HepG2 (cell line): ENCODE data around the gene SNX30. TPM values are rescaled to one million over a fixed set of nuclear protein-coding genes. Genes with fewer than 3 reads are reported as not detected.

Source experiments
- ATAC-seq: fragments of 200-7000 bp; cut with Tn5 transposase; 3 replicates; pipeline ENCODE4 v1.9.1; 2020; ENCODE audit warnings: mild to moderate bottlenecking, moderate library complexity
- BruUV-seq: library from RNA; stranded (reverse); fragments of 400-500 nt; replicated peaks from 2 replicates; lab custom pipeline; 2021; lab: Mats Ljungman, UMichigan
- CTCF ChIA-PET: fragments of 300-600 bp; formaldehyde crosslinking; extraction: SDS; loops from one replicate; lab custom pipeline; 2021; ENCODE audit warnings: low total read pairs, inconsistent platforms, low intra/inter-chr PET ratio; lab: Yijun Ruan, JAX
- POLR2A ChIA-PET: fragments of 350-600 bp; sonication (Branson Sonifier 250); formaldehyde crosslinking; loops from one replicate; lab custom pipeline; 2020; ENCODE audit warnings: antibody characterized with exemption, inconsistent platforms; lab: Yijun Ruan, JAX
- DNase-seq: peaks from one replicate; pipeline ENCODE4 v3.0.0-alpha.2; 2015; ENCODE audit warnings: low spot score
- FAIRE-seq: peaks from 3 replicates; lab custom pipeline; 2011; peaks lifted over from hg19 to GRCh38; lab: Jason Lieb, UNC
- H2AFZ ChIP-seq: one replicate; pipeline ENCODE4 v1.6.1; 2011; ENCODE audit warnings: low read length, inconsistent platforms
- H3K27ac ChIP-seq: fragments of 300-600 bp; 3 replicates; pipeline ENCODE4 v1.8.0; 2011; ENCODE audit warnings: mixed run types, mild to moderate bottlenecking, mixed read lengths, low read length, inconsistent platforms; ENCODE audit not compliant: insufficient read depth; ENCODE audit errors: extremely low read length
- H3K27me3 ChIP-seq, 2 experiments: fragments of 200-600 bp in 1 of 2; 2 replicates in 1 of 2; 3 replicates in 1 of 2; pipeline versions ENCODE4 v1.6.0 to v1.8.0; 2011; ENCODE audit warnings: low read length in 2 of 2, mild to moderate bottlenecking in 2 of 2, moderate library complexity in 2 of 2, inconsistent platforms in 1 of 2; ENCODE audit not compliant: insufficient read depth in 2 of 2, control insufficient read depth in 1 of 2
- H3K36me3 ChIP-seq, 2 experiments: fragments of 200-600 bp in 1 of 2; replicated peaks in 1 of 2; 2 replicates in 1 of 2; 3 replicates in 1 of 2; pipeline versions ENCODE4 v1.5.1 to v1.8.0; 2011; ENCODE audit warnings: low read length in 2 of 2, inconsistent platforms in 1 of 2; ENCODE audit not compliant: insufficient read depth in 2 of 2, control insufficient read depth in 1 of 2
- H3K4me1 ChIP-seq: 2 replicates; pipeline ENCODE4 v1.5.1; 2012; ENCODE audit warnings: low read length, inconsistent platforms; ENCODE audit not compliant: insufficient read depth
- H3K4me2 ChIP-seq: 2 replicates; pipeline ENCODE4 v1.6.0; 2011; ENCODE audit warnings: low read depth, low read length, inconsistent platforms
- H3K4me3 ChIP-seq, 3 experiments: fragments of 200-600 bp in 1 of 3; sonication (generic), shearing (Covaris generic) in 1 of 3; replicated peaks in 1 of 3; 2 replicates each; pipeline ENCODE4 v1.5.1; 2011 to 2016; ENCODE audit warnings: low read length in 3 of 3, inconsistent platforms in 2 of 3, low read depth in 2 of 3, mild to moderate bottlenecking in 2 of 3, control low read depth in 1 of 3, mixed read lengths in 1 of 3; ENCODE audit not compliant: insufficient read depth in 1 of 3
- H3K79me2 ChIP-seq: one replicate; pipeline ENCODE4 v1.6.1; 2011; ENCODE audit warnings: low read length, inconsistent platforms; ENCODE audit not compliant: insufficient read depth
- H3K9ac ChIP-seq: 2 replicates; pipeline ENCODE4 v1.6.0; 2011; ENCODE audit warnings: mild to moderate bottlenecking, low read depth, low read length, inconsistent platforms; ENCODE audit not compliant: insufficient read depth
- H3K9me3 ChIP-seq: 2 replicates; pipeline ENCODE4 v1.5.1; 2012; ENCODE audit warnings: mild to moderate bottlenecking, low read length
- H4K20me1 ChIP-seq: 2 replicates; pipeline ENCODE4 v1.6.0; 2011; ENCODE audit warnings: inconsistent platforms, mild to moderate bottlenecking, low read length, moderate library complexity; ENCODE audit not compliant: insufficient read depth
- BRD4 ChIP-seq: sonication (generic); formaldehyde crosslinking; IDR thresholded peaks from 2 replicates; pipeline ENCODE4 v1.4.0; 2020; ENCODE audit warnings: missing genetic modification reagents
- CBX5 ChIP-seq: sonication (generic); formaldehyde crosslinking; IDR thresholded peaks from 2 replicates; pipeline ENCODE4 v1.4.0; 2020; ENCODE audit warnings: missing genetic modification reagents, borderline replicate concordance
- GATA4 ChIP-seq: sonication (generic); IDR thresholded peaks from 2 replicates; pipeline ENCODE4 v1.6.1; 2016; ENCODE audit warnings: antibody characterized with exemption, low read depth, borderline replicate concordance
- HHEX ChIP-seq: IDR thresholded peaks from 2 replicates; pipeline ENCODE4 v1.6.1; 2016; ENCODE audit warnings: control low read depth
- LCORL ChIP-seq, 2 experiments: fragments of 450-650 bp in 1 of 2; sonication (generic) in 1 of 2; formaldehyde crosslinking in 1 of 2; IDR thresholded peaks; 2 replicates each; pipeline versions ENCODE4 v1.5.0 to v1.6.1; 2017 to 2020; ENCODE audit warnings: antibody characterized with exemption in 1 of 2, missing genetic modification reagents in 1 of 2
- MTA1 ChIP-seq: sonication (generic); formaldehyde crosslinking; IDR thresholded peaks from 2 replicates; pipeline ENCODE4 v1.4.0; 2020; ENCODE audit warnings: missing genetic modification reagents, mild to moderate bottlenecking, borderline replicate concordance
- PLRG1 ChIP-seq: fragments of 450-650 bp; conservative IDR thresholded peaks from 2 replicates; pipeline ENCODE4 v1.6.1; 2016
- RFXAP ChIP-seq: sonication (generic); formaldehyde crosslinking; IDR thresholded peaks from 2 replicates; pipeline ENCODE4 v1.4.0; 2020; ENCODE audit warnings: missing genetic modification reagents, borderline replicate concordance
- U2AF1 ChIP-seq: fragments of 200-400 bp; formaldehyde crosslinking; optimal IDR thresholded peaks from 2 replicates; pipeline ENCODE3; 2017; ENCODE audit warnings: mild to moderate bottlenecking, low read depth, low read length
- WGBS: methylation state at CpG from one replicate; pipeline ENCODE4 v1.1.6; 2017; ENCODE audit warnings: low lambda C conversion rate; 5-methylcytosine and 5-hydroxymethylcytosine counted together
- in situ Hi-C: cut with HindIII; loops from 2 replicates; pipeline ENCODE4 v1.10.0; 2017; ENCODE audit warnings: low pct_unique_long_range_greater_than_20kb; ENCODE audit not compliant: extremely low pct_ligation_motif_present
- intact Hi-C: fragments of 100-400 bp; cut with micrococcal nuclease; formaldehyde crosslinking; loops from one replicate; pipeline ENCODE4 v1.10.0; 2022; ENCODE audit not compliant: unreplicated experiment
- polyA plus RNA-seq, 8 experiments: library from polyadenylated mRNA; depleted of rRNA in 3 of 8; stranded (reverse) in 7 of 8; unstranded in 1 of 8; fragments of >200 nt; fragmentation: Illumina TruSeq in 4 of 8; extraction: Trizol in 4 of 8; gene quantifications; 2 replicates each; pipeline versions ENCODE4 v1.2.1 to v1.2.3, GENCODE V29; 2011 to 2016; ENCODE audit warnings: low read depth in 4 of 8, missing spikeins in 1 of 8, mixed read lengths in 1 of 8; ENCODE audit not compliant: insufficient read depth in 1 of 8
- total RNA-seq, 5 experiments: library from RNA; depleted of rRNA; stranded (reverse); fragments of >200 nt; fragmentation: Illumina TruSeq; extraction: Trizol; gene quantifications; 2 replicates each; pipeline ENCODE4 v1.2.3, GENCODE V29; 2016; ENCODE audit warnings: low read depth in 1 of 5
- TF ChIP-seq, protein P1 (sequence below): fragments of 450-650 bp; IDR thresholded peaks from 2 replicates; pipeline ENCODE4 v1.6.1; 2016
- TF ChIP-seq, protein P2 (sequence below): sonication (generic); formaldehyde crosslinking; IDR thresholded peaks from 2 replicates; pipeline ENCODE4 v1.4.0; 2020; ENCODE audit warnings: missing genetic modification reagents
- TF ChIP-seq, protein P3 (sequence below): sonication (generic); formaldehyde crosslinking; IDR thresholded peaks from 2 replicates; pipeline ENCODE4 v1.8.0; 2022; ENCODE audit warnings: low read depth, missing genetic modification reagents
- TF ChIP-seq, protein P4 (sequence below): IDR thresholded peaks from 2 replicates; pipeline ENCODE4 v1.6.1; 2018; ENCODE audit warnings: missing genetic modification reagents
- TF ChIP-seq, protein P5 (sequence below): sonication (generic); formaldehyde crosslinking; IDR thresholded peaks from 2 replicates; pipeline ENCODE4 v1.8.0; 2022; ENCODE audit warnings: missing genetic modification reagents, mild to moderate bottlenecking, borderline replicate concordance

Gene SNX30
- total and polyA plus RNA-seq, 2 of the 13 experiments (the other 11 are each of a cell fraction or from before 2014, with no cell fraction given) = 4.4 to 12.4 TPM

DNA sequence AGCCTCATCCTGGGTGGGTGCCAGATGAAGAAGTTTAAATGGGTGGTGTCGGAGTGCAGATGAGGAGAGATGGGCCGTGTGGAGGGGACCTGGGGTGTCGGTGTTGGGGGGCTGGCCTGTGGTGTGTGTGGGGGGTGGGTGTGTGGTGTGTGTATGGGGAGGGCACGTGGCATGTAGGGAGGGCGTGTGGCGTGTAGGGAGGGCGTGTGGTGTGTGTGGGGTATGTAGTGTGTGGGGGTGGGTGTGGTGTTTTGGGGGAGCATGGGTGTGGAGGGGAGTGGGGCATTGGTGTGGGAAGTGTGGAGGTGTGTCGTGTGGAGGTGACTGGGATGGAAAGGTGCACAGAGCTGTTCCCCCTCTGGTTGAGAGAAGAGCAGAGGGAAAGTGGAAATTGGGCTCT is 105.6 kb downstream of the SNX30 start:
- POLR2A ChIA-PET = no interaction called here
- DNase-seq (no peak), ATAC-seq (no peak), FAIRE-seq (no peak)
- no peak overlapping the region for H2AFZ ChIP-seq
- intact Hi-C loops = no loop called here
- 93% methylated on average over 8 of the region's 8 CpGs for WGBS
- no TSS peak for BruUV-seq
- H3K9me3 ChIP-seq = no peaks in the 10 kb centered on the region
- in situ Hi-C loops = no loop called here
- no peak overlapping the region for H3K27ac ChIP-seq
- H3K36me3 ChIP-seq = peaks cover 0 to 8% of the 10 kb centered on the region in 2 experiments; a peak in 4 of 5 replicates
- H4K20me1 ChIP-seq = no peaks in the 10 kb centered on the region
- no peaks in the 10 kb centered on the region for H3K27me3 ChIP-seq
- CTCF ChIA-PET = no interaction called here
- H3K4me2 ChIP-seq = no peak overlapping the region
- H3K9ac ChIP-seq = no peak overlapping the region
- H3K4me1 ChIP-seq = peaks cover 6% of the 10 kb centered on the region
- H3K79me2 ChIP-seq = no peaks in the 10 kb centered on the region
- no peak overlapping the region for H3K4me3 ChIP-seq
- TF ChIP-seq, protein P1, sequence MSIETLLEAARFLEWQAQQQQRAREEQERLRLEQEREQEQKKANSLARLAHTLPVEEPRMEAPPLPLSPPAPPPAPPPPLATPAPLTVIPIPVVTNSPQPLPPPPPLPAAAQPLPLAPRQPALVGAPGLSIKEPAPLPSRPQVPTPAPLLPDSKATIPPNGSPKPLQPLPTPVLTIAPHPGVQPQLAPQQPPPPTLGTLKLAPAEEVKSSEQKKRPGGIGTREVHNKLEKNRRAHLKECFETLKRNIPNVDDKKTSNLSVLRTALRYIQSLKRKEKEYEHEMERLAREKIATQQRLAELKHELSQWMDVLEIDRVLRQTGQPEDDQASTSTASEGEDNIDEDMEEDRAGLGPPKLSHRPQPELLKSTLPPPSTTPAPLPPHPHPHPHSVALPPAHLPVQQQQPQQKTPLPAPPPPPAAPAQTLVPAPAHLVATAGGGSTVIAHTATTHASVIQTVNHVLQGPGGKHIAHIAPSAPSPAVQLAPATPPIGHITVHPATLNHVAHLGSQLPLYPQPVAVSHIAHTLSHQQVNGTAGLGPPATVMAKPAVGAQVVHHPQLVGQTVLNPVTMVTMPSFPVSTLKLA = no peak
- TF ChIP-seq, protein P2, sequence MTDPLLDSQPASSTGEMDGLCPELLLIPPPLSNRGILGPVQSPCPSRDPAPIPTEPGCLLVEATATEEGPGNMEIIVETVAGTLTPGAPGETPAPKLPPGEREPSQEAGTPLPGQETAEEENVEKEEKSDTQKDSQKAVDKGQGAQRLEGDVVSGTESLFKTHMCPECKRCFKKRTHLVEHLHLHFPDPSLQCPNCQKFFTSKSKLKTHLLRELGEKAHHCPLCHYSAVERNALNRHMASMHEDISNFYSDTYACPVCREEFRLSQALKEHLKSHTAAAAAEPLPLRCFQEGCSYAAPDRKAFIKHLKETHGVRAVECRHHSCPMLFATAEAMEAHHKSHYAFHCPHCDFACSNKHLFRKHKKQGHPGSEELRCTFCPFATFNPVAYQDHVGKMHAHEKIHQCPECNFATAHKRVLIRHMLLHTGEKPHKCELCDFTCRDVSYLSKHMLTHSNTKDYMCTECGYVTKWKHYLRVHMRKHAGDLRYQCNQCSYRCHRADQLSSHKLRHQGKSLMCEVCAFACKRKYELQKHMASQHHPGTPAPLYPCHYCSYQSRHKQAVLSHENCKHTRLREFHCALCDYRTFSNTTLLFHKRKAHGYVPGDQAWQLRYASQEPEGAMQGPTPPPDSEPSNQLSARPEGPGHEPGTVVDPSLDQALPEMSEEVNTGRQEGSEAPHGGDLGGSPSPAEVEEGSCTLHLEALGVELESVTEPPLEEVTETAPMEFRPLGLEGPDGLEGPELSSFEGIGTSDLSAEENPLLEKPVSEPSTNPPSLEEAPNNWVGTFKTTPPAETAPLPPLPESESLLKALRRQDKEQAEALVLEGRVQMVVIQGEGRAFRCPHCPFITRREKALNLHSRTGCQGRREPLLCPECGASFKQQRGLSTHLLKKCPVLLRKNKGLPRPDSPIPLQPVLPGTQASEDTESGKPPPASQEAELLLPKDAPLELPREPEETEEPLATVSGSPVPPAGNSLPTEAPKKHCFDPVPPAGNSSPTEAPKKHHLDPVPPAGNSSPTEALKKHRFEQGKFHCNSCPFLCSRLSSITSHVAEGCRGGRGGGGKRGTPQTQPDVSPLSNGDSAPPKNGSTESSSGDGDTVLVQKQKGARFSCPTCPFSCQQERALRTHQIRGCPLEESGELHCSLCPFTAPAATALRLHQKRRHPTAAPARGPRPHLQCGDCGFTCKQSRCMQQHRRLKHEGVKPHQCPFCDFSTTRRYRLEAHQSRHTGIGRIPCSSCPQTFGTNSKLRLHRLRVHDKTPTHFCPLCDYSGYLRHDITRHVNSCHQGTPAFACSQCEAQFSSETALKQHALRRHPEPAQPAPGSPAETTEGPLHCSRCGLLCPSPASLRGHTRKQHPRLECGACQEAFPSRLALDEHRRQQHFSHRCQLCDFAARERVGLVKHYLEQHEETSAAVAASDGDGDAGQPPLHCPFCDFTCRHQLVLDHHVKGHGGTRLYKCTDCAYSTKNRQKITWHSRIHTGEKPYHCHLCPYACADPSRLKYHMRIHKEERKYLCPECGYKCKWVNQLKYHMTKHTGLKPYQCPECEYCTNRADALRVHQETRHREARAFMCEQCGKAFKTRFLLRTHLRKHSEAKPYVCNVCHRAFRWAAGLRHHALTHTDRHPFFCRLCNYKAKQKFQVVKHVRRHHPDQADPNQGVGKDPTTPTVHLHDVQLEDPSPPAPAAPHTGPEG (CRISPR knock-in tag) = no peak
- TF ChIP-seq PLRG1 (no peak), CBX5 (CRISPR knock-in tag) (no peak), U2AF1 (no peak), MTA1 (CRISPR knock-in tag) (no peak), GATA4 (no peak), LCORL (IDR thresholded peaks at IDR 0.05) (no peak), LCORL (CRISPR knock-in tag; IDR thresholded peaks at IDR 0.05) (no peak), HHEX (CRISPR knock-in tag) (no peak), BRD4 (no peak), RFXAP (CRISPR knock-in tag) (no peak)
- TF ChIP-seq, protein P3, sequence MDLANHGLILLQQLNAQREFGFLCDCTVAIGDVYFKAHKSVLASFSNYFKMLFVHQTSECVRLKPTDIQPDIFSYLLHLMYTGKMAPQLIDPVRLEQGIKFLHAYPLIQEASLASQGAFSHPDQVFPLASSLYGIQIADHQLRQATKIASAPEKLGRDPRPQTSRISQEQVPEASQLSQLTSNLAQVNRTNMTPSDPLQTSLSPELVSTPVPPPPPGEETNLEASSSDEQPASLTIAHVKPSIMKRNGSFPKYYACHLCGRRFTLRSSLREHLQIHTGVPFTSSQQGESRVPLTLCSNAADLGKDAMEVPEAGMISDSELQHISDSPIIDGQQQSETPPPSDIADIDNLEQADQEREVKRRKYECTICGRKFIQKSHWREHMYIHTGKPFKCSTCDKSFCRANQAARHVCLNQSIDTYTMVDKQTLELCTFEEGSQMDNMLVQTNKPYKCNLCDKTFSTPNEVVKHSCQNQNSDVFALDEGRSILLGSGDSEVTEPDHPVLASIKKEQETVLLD (CRISPR knock-in tag) = no peak
- TF ChIP-seq, protein P4, sequence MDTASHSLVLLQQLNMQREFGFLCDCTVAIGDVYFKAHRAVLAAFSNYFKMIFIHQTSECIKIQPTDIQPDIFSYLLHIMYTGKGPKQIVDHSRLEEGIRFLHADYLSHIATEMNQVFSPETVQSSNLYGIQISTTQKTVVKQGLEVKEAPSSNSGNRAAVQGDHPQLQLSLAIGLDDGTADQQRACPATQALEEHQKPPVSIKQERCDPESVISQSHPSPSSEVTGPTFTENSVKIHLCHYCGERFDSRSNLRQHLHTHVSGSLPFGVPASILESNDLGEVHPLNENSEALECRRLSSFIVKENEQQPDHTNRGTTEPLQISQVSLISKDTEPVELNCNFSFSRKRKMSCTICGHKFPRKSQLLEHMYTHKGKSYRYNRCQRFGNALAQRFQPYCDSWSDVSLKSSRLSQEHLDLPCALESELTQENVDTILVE (CRISPR knock-in tag) = no peak
- TF ChIP-seq, protein P5, sequence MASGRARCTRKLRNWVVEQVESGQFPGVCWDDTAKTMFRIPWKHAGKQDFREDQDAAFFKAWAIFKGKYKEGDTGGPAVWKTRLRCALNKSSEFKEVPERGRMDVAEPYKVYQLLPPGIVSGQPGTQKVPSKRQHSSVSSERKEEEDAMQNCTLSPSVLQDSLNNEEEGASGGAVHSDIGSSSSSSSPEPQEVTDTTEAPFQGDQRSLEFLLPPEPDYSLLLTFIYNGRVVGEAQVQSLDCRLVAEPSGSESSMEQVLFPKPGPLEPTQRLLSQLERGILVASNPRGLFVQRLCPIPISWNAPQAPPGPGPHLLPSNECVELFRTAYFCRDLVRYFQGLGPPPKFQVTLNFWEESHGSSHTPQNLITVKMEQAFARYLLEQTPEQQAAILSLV (CRISPR knock-in tag) = no peak
